HCT116 (cell line): ENCODE measurements around the gene SLC22A12. TPM values are rescaled to one million over a fixed set of nuclear protein-coding genes. Genes with fewer than 3 reads are reported as not detected.

ENCODE experiments used
- ATAC-seq: fragments of 200-7000 bp; cut with Tn5 transposase; 2 replicates; pipeline ENCODE4 v1.9.1; 2020; ENCODE audit warnings: mild to moderate bottlenecking, moderate library complexity
- BruUV-seq: library from RNA; stranded (reverse); fragments of 400-500 nt; replicated peaks from 2 replicates; lab custom pipeline; 2021; lab: Mats Ljungman, UMichigan
- CTCF ChIA-PET: fragments of 300-600 bp; sonication (Branson Sonifier 250); formaldehyde crosslinking; loops from one replicate; lab custom pipeline; 2021; ENCODE audit warnings: antibody characterized with exemption; lab: Charles Lee
- POLR2A ChIA-PET: fragments of 300-600, 350-600 bp; sonication (Branson Sonifier 250); formaldehyde crosslinking; loops from one replicate; lab custom pipeline; 2021; ENCODE audit warnings: antibody characterized with exemption; lab: Charles Lee
- RAD21 ChIA-PET, 2 experiments: fragments of 300-600 bp; sonication (Branson Sonifier 250); formaldehyde crosslinking; loops; one replicate each; lab custom pipeline; 2023; ENCODE audit warnings: low total read pairs in 2 of 2; ENCODE audit not compliant: uncharacterized antibody in 2 of 2, unreplicated experiment in 2 of 2, low non-redundant PET in 1 of 2; lab: Charles Lee
- DNase-seq: peaks from one replicate; pipeline ENCODE4 v3.0.0-alpha.2; 2010; ENCODE audit warnings: low read depth, low spot score
- H2AFZ ChIP-seq: fragments of 200-600 bp; shearing (Covaris generic), sonication (generic); 2 replicates; pipeline ENCODE4 v1.6.1; 2017; ENCODE audit warnings: low read depth, mixed run types, mixed read lengths, antibody characterized with exemption, low read length; ENCODE audit not compliant: poor library complexity, severe bottlenecking
- H3K27ac ChIP-seq: 2 replicates; pipeline ENCODE4 v1.5.1; 2012; ENCODE audit warnings: low read depth, low read length
- H3K27me3 ChIP-seq: fragments of 200-600 bp; sonication (generic); 2 replicates; pipeline ENCODE4 v1.6.1; 2016; ENCODE audit warnings: mixed run types, low read length, mixed read lengths; ENCODE audit not compliant: insufficient read depth
- H3K36me3 ChIP-seq, 2 experiments: fragments of 200-500 bp in 1 of 2; fragments of 200-600 bp in 1 of 2; sonication (Bioruptor generic) in 1 of 2; sonication (generic) in 1 of 2; 2 replicates each; pipeline versions ENCODE4 v1.5.1 to v1.6.1; 2014 to 2016; ENCODE audit warnings: low read length in 2 of 2, inconsistent platforms in 1 of 2, mixed read lengths in 1 of 2, mixed run types in 1 of 2; ENCODE audit not compliant: insufficient read depth in 2 of 2, control insufficient read depth in 1 of 2
- H3K4me1 ChIP-seq, 2 experiments: fragments of 200-600 bp in 1 of 2; sonication (generic) in 1 of 2; 2 replicates each; pipeline versions ENCODE4 v1.5.1 to v1.6.1; 2012 to 2017; ENCODE audit warnings: low read length in 2 of 2, inconsistent platforms in 1 of 2, mild to moderate bottlenecking in 1 of 2, mixed read lengths in 1 of 2, mixed run types in 1 of 2, moderate library complexity in 1 of 2; ENCODE audit not compliant: insufficient read depth in 2 of 2, control insufficient read depth in 1 of 2
- H3K4me2 ChIP-seq: fragments of 200-600 bp; sonication (generic); 2 replicates; pipeline ENCODE4 v1.6.1; 2017; ENCODE audit warnings: mixed run types, low read length, mixed read lengths
- H3K4me3 ChIP-seq, 2 experiments: fragments of 200-600 bp in 1 of 2; sonication (generic) in 1 of 2; replicated peaks in 1 of 2; 2 replicates each; pipeline ENCODE4 v1.5.1; 2011 to 2016; ENCODE audit warnings: low read length in 2 of 2, control low read depth in 1 of 2, low read depth in 1 of 2, mild to moderate bottlenecking in 1 of 2, mixed read lengths in 1 of 2, mixed run types in 1 of 2
- H3K79me2 ChIP-seq: fragments of 200-600 bp; sonication (generic); 2 replicates; pipeline ENCODE4 v1.6.1; 2017; ENCODE audit warnings: mild to moderate bottlenecking, mixed run types, low read length, moderate library complexity, mixed read lengths; ENCODE audit not compliant: insufficient read depth
- H3K9ac ChIP-seq: fragments of 200-600 bp; sonication (generic); 2 replicates; pipeline ENCODE4 v1.6.1; 2016; ENCODE audit warnings: low read length, mixed read lengths
- H3K9me2 ChIP-seq: fragments of 200-600 bp; sonication (generic), shearing (Covaris generic); 2 replicates; pipeline ENCODE4 v1.6.1; 2017; ENCODE audit warnings: mixed run types, mild to moderate bottlenecking, moderate library complexity; ENCODE audit not compliant: insufficient read depth
- H3K9me3 ChIP-seq, 2 experiments: fragments of 200-500 bp in 1 of 2; fragments of 200-600 bp in 1 of 2; sonication (Bioruptor generic) in 1 of 2; sonication (generic) in 1 of 2; 2 replicates each; pipeline ENCODE4 v1.6.1; 2014 to 2017; ENCODE audit warnings: low read length in 2 of 2, mixed read lengths in 2 of 2, inconsistent platforms in 1 of 2, low read depth in 1 of 2, mild to moderate bottlenecking in 1 of 2, mixed run types in 1 of 2, moderate library complexity in 1 of 2; ENCODE audit not compliant: control insufficient read depth in 1 of 2, insufficient read depth in 1 of 2
- H4K20me1 ChIP-seq: fragments of 200-600 bp; sonication (generic), shearing (Covaris generic); 2 replicates; pipeline ENCODE4 v1.6.1; 2017; ENCODE audit warnings: mixed run types, mild to moderate bottlenecking, moderate library complexity; ENCODE audit not compliant: insufficient read depth
- ATF3 ChIP-seq: IDR thresholded peaks from 2 replicates; pipeline ENCODE4 v1.6.1; 2012
- RAD21 ChIP-seq: IDR thresholded peaks from 2 replicates; pipeline ENCODE4 v1.6.1; 2012; ENCODE audit warnings: low read depth, mild to moderate bottlenecking
- REST ChIP-seq: IDR thresholded peaks from 2 replicates; pipeline ENCODE4 v1.6.1; 2012; ENCODE audit warnings: low read depth
- SIN3A ChIP-seq: IDR thresholded peaks from 2 replicates; pipeline ENCODE4 v1.6.1; 2012; ENCODE audit warnings: low read depth
- SRF ChIP-seq: IDR thresholded peaks from 2 replicates; pipeline ENCODE4 v1.6.1; 2012; ENCODE audit warnings: low read depth
- intact Hi-C: fragments of 100-400 bp; cut with micrococcal nuclease; formaldehyde crosslinking; loops from 2 replicates; pipeline ENCODE4 v1.10.0; 2022
- total RNA-seq: library from RNA; stranded (reverse); gene quantifications from one replicate; pipeline ENCODE4 v1.2.1, GENCODE V29; 2021; ENCODE audit not compliant: unreplicated experiment
- TF ChIP-seq, protein P1 (sequence below), 3 experiments: fragments of 200-600 bp in 1 of 3; sonication (generic) in 1 of 3; IDR thresholded peaks in 2 of 3; conservative IDR thresholded peaks in 1 of 3; 2 replicates each; pipeline ENCODE4 v1.5.1; 2012 to 2017; ENCODE audit warnings: low read depth in 2 of 3, low read length in 2 of 3, antibody characterized with exemption in 1 of 3, borderline replicate concordance in 1 of 3, control low read depth in 1 of 3, mild to moderate bottlenecking in 1 of 3, mixed read lengths in 1 of 3, mixed run types in 1 of 3, moderate library complexity in 1 of 3; ENCODE audit not compliant: insufficient read depth in 1 of 3
- TF ChIP-seq, protein P2 (sequence below): IDR thresholded peaks from 2 replicates; pipeline ENCODE4 v1.6.1; 2012

The SLC22A12 gene
- total RNA-seq, 1 experiment from 2014 or later, result not detected

- no peaks in the 10 kb centered on the region for H3K9me3 ChIP-seq
- H2AFZ ChIP-seq, result no peak overlapping the region
- H3K27me3 ChIP-seq, result no peaks in the 10 kb centered on the region
- RAD21 ChIA-PET, result no interaction called here
- H3K79me2 ChIP-seq, result no peaks in the 10 kb centered on the region
- no peaks in the 10 kb centered on the region for H4K20me1 ChIP-seq
- POLR2A ChIA-PET, result interaction anchor here (0.6 kb wide), 1 partner anchor 101 kb away, joined by 3 read pairs; no protein-coding TSS in a partner anchor
- CTCF ChIA-PET, result no interaction called here
- no TSS peak for BruUV-seq
- no peak overlapping the region for H3K4me3 ChIP-seq
- H3K27ac ChIP-seq, result no peak overlapping the region
- no peak overlapping the region for H3K9ac ChIP-seq
- ATAC-seq (no peak), DNase-seq (no peak)
- no peaks in the 10 kb centered on the region for H3K4me1 ChIP-seq
- intact Hi-C loops, result no loop called here
- H3K9me2 ChIP-seq, result no peaks in the 10 kb centered on the region
- no peak for TF ChIP-seq RAD21
- TF ChIP-seq, protein P1, sequence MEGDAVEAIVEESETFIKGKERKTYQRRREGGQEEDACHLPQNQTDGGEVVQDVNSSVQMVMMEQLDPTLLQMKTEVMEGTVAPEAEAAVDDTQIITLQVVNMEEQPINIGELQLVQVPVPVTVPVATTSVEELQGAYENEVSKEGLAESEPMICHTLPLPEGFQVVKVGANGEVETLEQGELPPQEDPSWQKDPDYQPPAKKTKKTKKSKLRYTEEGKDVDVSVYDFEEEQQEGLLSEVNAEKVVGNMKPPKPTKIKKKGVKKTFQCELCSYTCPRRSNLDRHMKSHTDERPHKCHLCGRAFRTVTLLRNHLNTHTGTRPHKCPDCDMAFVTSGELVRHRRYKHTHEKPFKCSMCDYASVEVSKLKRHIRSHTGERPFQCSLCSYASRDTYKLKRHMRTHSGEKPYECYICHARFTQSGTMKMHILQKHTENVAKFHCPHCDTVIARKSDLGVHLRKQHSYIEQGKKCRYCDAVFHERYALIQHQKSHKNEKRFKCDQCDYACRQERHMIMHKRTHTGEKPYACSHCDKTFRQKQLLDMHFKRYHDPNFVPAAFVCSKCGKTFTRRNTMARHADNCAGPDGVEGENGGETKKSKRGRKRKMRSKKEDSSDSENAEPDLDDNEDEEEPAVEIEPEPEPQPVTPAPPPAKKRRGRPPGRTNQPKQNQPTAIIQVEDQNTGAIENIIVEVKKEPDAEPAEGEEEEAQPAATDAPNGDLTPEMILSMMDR (IDR thresholded peaks at IDR 0.05 in 2 of 3, conservative IDR thresholded peaks at IDR 0.05 in 1 of 3; ENCODE audit: borderline replicate concordance in 1 of 3, insufficient read depth in 1 of 3, low read depth in 2 of 3, low read length in 2 of 3), result no peak
- no peaks in the 10 kb centered on the region for H3K36me3 ChIP-seq
- no peak overlapping the region for H3K4me2 ChIP-seq
Observed at GRCh38 chr11:64601605-64602465, 10.8 kb downstream of the SLC22A12 start.

DNA sequence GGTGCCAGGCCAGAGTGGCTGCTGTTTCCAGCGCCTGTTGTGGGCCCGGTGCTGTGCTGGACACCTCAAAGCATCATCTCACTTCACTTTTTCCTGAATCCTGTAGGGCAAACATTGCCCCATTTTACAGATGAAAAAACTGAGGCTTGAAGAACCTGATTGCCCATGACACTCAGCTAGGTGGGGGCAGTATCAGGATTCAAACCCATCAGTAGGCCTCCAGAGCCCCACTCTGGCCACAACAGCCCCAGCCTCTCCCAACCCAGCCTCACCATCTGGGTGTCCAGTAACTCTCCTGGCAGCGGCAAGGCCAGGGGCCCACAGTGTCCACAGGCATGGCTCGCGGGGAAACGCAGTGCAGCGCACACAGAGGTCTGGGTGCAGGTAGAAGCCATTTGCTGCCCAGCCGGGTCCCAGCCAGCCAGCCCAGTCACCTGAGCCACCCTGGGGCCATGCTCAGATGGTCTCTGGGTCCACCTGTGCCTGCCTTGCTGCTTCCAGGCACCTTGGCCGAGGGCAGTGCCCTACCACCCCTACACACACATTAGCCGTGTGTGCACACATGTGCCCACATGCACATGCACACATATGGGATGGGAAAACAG lies 11.5 kb downstream of the SLC22A12 start:
- ChIA-PET RAD21 (no interaction called here), POLR2A (no interaction called here)
- no peak overlapping the region for H3K27ac ChIP-seq
- H2AFZ ChIP-seq, result no peak overlapping the region
- H3K9me2 ChIP-seq, result no peaks in the 10 kb centered on the region
- no peaks in the 10 kb centered on the region for H3K9me3 ChIP-seq
- no peaks in the 10 kb centered on the region for H3K27me3 ChIP-seq
- DNase-seq (no peak), ATAC-seq (no peak)
- no peaks in the 10 kb centered on the region for H3K4me1 ChIP-seq
- no peaks in the 10 kb centered on the region for H3K36me3 ChIP-seq
- no TSS peak for BruUV-seq
- no peak overlapping the region for H3K4me3 ChIP-seq
- no peaks in the 10 kb centered on the region for H4K20me1 ChIP-seq
- no peak overlapping the region for H3K9ac ChIP-seq
- TF ChIP-seq, protein P2, sequence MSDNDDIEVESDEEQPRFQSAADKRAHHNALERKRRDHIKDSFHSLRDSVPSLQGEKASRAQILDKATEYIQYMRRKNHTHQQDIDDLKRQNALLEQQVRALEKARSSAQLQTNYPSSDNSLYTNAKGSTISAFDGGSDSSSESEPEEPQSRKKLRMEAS, result no peak
- TF ChIP-seq SIN3A, result no peak
- TF ChIP-seq SRF, result no peak
- no peak for TF ChIP-seq ATF3
- TF ChIP-seq REST, result no peak
- TF ChIP-seq, all 23 proteins: peak for 0
- intact Hi-C loops, result no loop called here
- CTCF ChIA-PET, result no interaction called here
- H3K4me2 ChIP-seq, result no peak overlapping the region
- H3K79me2 ChIP-seq, result no peaks in the 10 kb centered on the region
